ENCODE results near the gene PTGDR2.
A peak's percentile ranks its signal among the peaks of the same experiment; 100 is the strongest.

The PTGDR2 gene

DNA sequence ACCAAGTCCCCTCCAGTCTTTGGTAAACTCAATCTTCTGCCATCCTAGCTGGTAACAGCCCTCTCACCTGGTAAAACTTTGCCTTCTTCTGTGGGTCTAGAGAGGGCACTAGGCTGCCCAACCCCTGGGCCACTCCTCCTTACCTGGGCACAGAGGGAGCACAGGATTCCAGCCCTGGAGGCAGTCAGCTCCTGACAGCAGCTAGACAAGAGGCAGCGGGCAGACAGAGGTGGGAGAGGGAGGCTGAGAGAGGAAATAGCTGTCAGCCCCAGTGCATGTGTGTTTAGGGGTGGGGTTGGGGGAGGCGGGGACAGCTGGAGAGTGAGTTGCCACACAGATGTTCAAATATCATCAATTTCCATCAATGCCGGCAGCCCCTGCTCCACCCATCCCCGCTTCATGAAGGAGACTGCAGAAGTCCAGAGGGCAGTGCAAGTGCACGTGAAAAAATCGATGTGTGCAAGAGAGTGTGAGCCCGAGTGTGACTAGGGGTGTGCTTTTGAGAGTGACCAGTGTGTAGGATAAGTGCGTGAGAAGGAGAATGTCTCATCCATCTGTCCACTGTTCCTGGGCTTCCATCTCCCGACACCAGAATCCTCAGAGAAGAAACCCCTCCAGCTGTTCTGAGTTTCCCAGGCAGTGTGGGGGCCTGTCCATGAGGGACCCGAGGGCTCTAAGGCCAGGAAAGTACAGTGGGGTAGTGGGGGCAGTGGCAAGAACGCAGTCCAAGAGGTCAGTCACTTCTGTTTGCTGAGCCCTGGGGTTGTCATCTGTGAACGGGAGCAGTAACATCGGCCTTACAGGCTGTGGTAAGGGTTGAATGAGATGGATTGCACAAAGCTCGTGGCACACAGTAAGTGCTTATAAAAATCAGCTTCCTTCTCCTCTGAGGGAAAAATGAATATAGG is at the start of gene PTGDR2:
Gene PTGDR2 (minus strand): TSS at position 225 of the 908 bp plus-strand sequence. CDS start 2,228 bp downstream, outside the sequence.
- DNase-seq: no peak

DNA sequence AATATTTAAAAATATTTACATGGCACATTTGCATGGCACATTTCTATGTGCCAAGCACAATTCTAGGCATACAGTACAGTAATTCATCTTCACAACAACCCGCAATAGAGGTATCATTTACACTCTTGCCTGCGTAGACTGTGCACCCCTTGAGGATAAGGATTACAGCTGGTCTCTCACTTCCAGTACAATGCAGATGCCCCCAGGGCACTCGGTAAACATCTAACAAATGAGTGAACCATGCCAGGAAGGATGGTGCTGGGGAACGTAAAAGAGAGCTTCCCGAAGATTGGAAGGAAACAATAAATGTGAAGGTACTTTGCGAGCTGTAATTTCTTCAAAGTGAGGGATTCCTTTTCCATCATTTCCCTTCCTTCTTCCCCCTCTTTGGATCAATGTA is 49.3 kb upstream of the PTGDR2 start:
- no peak for DNase-seq

DNA sequence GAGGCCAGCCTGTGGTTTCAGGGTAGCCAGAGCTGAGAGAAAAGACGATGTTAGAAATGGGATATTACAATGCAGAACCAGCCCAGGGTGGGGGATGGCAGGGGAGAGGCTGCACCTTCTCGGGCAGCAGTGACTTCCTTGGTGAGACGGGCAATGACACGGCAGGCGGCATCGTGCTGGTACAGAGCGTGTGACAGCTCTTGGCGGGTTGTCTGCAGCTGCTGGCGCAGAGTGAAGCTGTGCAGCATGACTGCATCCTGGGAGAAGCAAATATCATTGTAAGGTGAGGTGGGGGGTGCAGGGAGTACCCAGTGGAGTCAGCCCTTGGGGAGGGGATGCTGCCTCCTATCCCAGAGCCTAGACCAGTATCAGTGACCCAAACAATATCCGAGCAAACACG is 46.9 kb upstream of the PTGDR2 start:
- DNase-seq: no peak

DNA sequence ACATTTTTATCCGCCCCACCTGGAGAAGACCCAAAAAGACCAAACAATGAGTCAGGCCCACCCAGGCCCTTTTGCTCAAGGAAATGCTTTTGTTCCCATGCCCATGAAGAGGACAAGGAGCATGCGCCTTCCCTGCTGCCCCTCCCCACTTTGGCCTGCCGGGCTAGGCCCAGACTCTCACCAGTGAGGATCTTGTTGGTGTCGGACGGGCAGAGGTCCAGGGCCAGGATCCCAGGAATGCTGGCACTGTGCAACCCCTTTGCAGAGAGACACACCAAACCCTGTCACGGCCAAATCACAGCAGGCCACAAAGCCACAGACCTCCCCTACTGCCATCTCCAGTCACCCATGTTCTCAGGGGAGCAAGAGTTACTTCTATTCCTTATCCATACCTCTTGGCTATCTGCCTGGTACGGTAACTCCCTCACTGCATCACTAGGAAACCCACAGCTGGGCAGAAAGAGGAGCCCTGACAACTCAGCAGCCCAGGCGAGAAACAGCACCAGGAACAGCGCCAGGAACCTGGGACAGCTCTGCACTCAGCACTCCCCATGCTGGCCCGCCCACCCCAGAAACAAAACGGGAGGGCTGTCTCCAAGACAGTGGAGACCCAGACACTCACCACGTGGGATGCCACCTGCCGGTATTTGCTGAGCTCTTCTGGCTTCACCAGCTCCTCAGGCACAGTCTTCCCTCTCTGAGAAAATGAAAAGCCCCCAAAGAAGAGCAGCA is 45.1 kb upstream of the PTGDR2 start:
- DNase-seq: no peak

DNA sequence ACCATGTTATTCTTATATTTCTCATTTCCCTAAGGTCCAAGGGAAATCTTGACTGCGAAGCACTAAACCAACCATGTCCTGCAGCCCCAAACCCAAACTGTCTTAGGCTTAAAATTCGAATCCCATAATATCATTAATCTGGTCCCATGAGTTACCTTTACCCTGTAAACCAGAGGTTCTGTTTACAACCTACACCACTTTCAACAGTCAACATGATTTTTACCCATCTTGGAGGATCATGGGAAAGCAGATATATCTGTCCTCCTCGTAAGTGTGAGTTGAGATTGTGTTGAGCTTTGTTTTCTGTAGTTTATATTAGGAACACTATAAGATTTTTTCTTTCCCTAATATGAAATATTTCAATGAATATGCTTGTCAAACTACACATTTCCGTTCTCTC is 44.2 kb upstream of the PTGDR2 start:
- no peak for DNase-seq

DNA sequence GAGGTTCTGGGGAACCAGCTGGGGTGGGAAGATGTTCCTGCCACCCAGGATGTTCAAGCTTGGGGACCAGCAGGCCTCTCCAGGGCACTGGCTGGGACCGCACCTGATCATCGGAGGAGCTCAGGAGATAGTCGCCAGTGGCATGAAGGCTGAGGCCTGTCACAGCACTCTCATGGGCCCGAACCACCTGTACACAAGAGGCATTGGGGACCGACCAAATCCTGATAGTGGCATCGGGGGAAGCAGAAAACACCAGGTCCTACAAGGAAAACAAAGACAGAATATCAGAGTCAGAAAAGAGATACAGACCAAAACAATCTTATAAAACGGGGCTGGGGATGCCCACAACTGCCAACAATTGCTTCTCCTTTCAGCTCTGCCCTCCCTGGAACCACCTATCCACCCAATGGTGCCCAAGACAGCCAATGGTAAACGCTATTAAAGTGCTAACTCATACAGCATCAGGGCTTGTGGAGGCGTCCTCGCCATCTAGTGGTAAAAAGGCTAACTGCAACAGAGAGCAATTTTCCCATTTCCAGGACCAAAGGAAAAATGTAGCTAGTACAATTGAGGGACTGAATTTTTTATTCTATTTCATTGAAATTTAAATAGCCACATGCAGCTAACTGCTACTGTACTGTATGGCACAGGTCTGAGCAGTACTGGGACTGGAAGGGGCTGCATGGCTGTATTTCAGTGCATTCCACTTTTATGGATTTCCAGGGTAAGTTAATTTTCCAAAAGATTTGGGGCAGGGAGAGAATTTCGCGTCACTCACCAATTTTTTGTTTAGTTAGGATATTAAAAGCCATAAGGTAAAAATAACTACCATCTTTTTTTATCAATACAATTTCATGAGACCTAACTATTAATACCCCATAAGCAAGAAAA is 43.5 kb upstream of the PTGDR2 start:
- peak; percentile 58 for DNase-seq

DNA sequence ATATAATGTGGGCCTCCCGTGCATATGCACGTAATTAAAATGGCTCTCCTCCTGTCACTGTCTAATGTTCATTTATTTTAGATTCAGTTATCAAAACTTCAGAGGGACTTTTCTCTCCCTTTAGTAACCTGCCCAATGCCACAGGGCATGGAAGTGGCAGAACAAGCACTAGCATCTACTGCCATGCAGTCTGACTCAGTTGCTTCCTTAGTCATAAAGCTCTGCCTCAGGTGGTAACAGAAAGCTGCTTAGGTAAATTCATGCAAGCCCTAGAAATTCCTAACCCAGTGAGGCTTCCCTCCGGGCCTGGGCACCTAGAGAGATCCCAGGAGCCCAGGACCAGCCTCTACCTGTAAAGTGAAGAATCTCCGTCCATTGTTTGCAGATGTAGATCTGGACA is 41.7 kb upstream of the PTGDR2 start:
- no peak for DNase-seq

DNA sequence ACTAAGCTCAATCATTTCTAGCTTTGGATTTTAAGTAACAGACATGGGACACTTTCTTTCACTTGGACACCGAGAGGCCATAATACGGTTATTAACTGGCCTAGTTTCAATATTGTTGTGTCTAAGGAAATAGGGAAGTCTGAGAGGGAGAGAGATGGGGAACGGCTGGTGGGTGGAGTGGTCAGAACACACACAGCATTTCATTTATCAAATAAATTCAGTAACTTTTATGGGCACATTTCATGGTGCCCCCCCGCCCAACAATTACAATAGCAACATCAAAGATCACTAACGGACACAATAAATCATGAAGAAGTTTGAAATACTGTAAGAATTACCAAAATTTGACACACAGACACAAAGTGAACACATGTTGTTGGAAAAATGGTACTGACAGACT is 39.9 kb upstream of the PTGDR2 start:
- DNase-seq: no peak

DNA sequence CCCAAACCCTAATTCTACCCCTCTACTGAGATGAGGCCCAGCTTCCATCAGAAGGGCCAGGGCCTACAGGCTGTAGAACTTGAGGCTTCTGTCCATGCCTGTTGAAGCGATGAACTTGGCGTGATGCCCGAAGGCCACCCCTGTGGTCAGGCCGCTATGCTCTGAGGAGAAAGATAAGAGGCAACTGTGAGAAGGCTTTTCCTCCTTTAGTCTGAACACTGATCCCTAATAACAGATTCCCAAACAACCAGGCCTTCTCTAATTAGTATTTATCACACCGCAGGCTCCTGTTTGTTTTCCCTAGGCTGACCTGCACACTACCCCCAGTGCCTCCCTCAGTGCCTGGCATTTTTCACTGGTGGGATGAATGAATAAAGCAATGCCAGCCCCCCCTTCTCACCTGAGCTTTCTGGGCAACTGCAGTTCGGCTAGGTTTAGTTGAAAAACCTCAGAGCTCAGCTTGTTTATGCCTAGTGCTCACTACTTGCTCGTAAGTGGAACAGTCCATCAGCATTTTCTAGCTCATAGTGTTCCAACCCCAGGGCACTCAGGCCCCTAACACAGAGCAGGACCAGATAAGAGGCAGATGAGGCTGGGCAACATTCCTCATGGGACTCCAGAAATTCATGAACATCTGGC is 35.5 kb upstream of the PTGDR2 start:
- no peak for DNase-seq

DNA sequence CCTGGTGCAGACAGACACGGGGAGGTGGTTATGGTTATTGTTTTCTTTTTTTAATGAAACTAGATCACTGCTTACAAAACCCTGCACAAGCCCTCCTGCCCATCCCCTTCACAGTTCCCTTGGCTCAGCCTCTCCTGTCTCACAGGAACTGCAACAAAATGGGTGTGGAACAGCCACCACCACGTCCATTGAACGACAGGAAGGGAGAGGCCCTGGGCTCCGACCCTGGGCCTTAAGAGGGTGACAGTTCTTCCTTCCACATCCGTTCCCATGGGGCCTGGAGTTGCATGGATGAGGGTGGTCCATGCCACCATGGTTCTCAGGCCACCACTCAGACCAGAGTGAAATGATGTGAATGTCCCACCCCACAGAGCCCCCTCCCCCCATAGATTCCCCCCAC is 34.9 kb upstream of the PTGDR2 start:
- no peak for DNase-seq

DNA sequence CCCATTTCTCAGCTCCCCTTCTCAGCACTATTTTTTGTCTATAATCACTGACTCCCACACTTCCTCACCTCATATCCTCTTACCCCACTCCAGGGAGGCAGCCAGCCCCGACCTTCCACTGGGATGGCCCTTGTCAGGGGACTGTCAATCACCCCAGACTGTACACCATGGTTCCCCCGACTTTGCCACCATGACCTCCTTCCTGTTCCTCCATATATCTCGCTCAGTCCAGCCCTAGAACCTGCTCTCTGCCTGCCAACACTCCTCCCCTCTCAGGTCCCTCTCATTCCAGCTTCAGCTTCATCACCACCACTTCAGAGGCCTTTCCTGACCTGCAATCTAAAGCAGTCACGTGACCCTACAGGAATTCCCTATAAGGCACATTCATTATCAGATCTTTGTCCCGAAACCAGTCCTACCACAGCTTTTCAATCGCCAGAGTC is 34.1 kb upstream of the PTGDR2 start:
- DNase-seq: no peak

DNA sequence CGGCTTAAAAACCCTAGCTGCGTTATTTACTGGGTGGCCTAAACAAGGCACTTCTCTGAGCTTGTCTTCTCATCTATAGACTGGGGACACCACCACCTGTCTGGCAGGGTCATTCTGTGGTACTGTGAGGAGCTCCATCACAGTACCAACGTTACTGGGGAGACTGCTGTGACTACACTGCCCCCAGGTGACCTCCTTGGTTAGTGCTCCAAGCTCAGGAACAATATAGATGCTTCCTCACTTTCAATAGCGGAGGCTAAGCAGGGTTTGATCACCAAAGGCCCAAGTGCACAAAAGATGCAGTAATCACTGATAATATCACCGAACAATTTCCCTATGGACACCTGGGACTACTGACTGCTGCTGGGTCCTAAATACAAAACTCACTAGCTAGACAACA is 31.8 kb upstream of the PTGDR2 start:
- peak; percentile 36 for DNase-seq

DNA sequence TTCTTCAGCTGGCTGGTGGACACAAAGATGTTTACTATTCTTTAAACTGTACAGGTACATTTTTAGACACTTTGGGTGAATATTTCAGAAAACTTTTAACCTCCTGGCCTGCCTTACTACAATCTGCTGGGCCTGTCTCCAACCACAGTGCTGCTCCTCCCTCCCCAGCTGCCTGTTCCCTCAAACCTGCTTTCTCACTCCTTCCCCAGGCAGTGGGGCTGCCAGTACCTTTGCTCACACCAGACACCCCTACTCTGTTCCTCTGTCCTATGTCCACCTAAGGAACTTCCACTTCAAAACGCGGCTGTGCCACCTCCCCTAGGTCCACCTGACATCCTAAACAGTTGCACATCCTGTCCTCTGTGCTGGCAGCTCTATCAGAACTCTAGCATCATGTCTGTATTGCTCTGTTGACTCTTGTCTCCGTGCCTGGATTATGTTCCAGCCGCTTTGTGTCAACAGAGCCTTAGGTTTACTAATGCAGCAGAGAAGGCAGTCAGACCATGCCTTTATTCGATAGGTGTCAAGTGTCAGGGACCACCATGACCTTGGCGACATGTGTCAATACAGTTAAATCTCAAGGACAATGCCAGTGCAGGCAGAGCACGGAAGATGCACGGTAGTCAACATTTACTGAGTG is 25.0 kb upstream of the PTGDR2 start:
- no peak for DNase-seq

DNA sequence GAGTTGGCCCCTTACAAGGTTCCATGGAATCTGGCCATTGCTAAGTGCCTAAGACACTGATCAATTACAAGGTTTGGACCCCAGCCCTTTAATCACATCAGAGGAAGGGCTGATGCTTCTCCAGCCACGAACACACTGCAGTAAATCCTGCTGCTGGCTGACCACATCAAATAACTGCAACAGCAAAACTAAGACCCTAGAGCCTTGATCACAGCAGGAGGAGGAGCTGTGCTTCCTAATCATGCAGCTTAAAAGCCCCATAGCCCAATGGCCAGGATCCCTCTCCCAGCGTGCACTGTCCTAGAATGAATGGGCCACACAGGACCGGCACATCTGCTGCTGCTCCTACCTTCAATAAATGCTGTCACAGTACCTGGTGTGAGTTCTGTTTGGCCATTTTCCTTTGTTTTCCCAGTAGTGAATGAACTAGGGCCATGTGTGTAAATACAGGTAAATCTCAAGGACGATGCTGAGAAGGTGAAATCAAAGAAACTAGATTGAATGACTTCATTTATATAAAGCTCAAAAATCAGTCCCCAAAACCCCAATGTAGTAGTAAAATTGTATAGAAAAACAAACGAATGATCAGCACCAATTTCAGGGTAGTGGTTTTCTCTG is 24.3 kb upstream of the PTGDR2 start:
- DNase-seq: no peak

DNA sequence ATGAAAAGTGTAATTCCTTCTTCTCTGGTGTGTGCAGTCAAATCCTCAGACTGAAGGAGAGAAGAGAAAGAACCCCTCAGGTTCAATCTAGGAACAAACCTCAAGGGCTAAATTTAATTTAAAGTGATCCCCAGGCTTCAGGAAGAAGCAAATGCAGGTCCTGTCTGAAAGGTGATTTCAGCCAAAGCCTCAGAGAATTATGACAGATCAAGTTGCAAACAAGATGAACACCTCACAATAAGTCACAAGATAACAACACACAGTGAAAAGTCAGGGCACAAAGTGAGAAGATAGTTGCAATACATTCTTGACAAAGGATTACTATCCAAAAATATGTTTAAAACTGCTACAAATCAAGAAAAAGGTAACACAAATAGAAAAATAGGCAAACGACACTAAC is 23.4 kb upstream of the PTGDR2 start:
- no peak for DNase-seq

DNA sequence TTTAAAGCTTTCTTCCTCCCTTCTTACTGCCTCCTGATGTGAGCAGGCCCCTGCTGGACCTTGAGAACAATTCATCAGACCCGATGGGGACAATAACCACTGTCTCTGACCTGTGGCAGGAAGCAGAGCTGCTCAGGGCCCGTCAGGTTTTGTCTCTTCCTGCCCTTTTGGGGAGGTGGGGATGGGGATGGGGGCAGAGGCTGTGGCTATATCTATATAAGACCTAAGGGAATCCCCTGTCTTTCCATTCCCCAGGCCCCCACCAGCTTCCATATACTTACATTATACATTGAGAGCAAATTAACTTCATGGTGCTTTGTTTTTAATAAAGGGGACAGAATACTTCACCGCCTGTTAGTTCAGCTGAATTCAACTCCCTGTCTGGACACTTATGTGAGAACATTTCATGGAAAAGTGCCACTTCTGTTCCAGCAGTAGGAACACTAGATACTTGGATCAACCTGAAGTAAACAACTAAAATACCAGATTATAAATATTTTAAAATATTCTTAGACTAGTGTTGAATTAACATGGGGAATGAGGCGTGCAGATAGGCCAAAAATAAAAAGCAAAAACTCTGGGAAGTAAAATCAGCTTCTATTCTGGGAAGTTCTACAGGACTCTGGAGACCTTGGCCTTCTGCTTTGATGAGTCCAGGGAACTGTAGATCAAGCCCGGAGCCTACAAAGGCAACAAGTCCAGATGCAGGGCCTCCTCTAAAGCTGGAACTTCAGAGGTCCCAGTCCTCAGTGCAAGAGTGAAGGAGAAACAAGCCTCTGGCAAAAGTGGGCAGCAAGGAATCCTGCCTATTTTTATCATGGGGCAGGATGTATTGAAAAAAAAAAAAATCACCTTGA is 22.7 kb upstream of the PTGDR2 start:
- no peak for DNase-seq

DNA sequence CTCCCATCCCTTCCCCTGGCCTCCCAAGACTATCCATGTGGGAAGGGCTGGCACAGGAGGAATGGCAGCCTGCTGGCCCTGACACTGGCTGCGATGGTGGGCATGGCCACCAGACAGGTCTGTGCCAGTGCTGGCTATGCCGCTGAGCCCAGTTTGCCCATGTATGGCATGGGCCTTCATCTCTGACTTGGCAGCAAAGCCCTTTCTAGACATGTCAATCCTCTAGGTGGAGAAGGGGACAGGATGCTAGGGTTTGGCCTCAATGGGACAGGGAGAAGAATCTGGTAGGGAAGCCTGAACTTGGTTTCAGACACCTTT is 20.4 kb upstream of the PTGDR2 start:
- DNase-seq: no peak

DNA sequence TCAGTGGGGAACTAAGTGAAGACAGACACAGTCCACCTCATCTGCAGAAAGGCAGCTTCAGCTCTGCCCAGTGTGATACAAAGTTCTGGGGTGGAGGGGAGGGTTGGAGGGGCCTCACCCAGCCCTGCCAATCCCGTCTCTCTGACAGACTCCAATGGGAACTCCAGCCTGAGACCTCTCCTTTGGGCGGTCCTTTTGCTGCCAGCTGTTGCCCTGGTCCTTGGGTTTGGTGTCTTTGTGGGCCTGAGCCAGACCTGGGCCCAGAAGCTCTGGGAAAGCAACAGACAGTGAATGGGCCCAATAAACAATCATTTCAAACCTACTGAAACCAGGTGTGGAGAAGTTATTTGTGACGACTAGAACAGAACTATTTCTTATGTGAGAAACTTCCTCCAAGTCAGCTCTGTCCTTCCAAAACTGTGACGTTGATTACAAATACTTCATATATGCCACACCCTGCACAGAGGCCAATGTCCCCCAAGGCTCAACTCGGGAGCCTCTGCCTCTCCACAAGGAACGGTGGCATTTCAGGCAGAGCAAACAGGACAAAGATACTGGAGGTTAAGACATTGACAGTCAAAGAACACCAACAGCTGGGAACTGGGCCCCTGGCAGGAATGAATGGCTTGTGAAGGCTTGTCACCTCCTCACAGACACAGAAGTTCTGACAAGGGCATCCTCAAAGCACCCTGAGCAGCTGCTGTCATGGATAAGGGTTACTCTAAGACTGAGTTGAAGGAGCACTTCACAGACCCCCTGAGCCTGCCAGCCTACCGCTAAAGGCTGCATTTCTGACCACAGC is 19.8 kb upstream of the PTGDR2 start:
- DNase-seq: no peak

DNA sequence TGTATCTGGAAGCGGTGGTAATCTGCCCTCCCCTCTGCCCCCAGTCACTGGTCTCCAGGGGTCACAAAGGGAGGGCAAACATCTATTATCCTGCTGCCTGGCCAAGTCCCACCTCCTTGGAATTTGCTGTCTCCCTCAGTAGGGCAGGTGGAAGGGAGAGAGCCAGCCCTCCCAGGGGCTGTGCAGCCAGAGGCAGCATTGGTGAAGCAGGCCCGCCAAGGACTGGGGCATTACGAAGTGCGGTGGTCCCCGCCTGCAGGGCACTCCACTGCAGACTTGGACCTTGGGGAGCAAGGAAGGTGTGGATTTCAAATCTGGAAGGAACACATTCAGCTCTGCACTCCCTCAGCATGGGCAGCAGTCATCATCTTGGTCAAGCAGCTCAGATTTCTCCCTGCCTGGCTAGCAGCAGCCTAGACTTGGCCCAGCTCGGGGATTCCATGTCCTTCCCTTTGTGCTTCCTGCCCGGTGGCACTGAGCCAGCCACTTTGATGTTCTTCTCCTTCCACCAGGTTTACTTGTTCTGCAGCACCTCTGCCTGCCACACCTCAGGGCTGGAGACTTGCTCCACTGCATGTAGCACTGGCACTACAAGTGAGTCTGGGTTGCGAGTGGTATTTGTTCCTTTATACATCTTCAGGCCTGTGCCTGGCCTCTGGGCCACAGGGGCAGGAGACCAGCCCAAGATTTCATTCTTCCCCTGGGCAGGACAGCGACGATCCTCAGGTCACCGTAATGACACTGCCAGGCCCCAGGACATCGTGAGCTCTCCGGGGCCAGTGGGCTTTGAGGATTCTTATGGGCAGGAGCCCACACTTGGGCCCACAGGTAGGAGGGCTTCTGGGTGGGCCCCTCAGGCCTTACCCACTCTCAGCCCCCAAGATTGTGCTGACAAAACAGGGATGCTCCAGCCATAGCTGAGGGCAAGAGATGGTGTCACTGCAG is 18.9 kb upstream of the PTGDR2 start:
- DNase-seq: no peak
